ENCODE measurements around the gene PRELP. TPM values are rescaled to one million over a fixed set of nuclear protein-coding genes. Genes with fewer than 3 reads are reported as not detected.

The PRELP gene
- total and polyA plus RNA-seq, 4 donors = 0.09 to 5.8 (median 3.6) TPM

- TF ChIP-seq YY1 (IDR thresholded peaks at IDR 0.05) = no peak
Observed at GRCh38 chr1:203477748-203478147, 2.1 kb downstream of the PRELP start (continued).

DNA sequence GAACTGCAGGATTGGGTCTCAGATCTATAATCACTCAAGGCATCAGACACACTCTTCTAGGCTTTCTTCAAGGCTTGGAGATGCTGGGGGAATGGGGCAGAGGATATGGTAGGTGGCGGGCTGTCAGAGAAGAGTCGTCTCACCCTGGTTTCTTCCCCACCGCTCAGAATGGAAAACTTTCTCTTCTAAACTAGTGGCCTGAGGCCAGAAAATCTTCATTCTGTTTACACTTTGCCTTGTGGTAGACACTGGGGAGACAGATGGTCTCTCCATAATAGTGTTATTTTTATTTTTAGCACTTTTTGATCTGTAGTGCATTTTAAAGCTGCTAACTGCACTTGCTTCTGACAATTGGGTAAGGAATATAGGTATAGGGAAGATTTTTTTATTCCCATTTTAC lies 2.6 kb downstream of the PRELP start:
- H3K27me3 ChIP-seq (ENCODE audit: control insufficient read depth in 4 of 4, insufficient read depth in 4 of 4, low read length in 3 of 4) = peaks cover 0 to 6% (median 1%) of the 10 kb centered on the region in 4 donors
- H3K4me1 ChIP-seq (ENCODE audit: control insufficient read depth in 4 of 4, insufficient read depth in 4 of 4, low read length in 3 of 4) = no peaks in the 10 kb centered on the region
- no peak for TF ChIP-seq GABPA (IDR thresholded peaks at IDR 0.05 in 1 of 2, conservative IDR thresholded peaks at IDR 0.05 in 1 of 2)
- TF ChIP-seq, protein P1, sequence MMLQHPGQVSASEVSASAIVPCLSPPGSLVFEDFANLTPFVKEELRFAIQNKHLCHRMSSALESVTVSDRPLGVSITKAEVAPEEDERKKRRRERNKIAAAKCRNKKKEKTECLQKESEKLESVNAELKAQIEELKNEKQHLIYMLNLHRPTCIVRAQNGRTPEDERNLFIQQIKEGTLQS (IDR thresholded peaks at IDR 0.05) = no peak
- H3K4me3 ChIP-seq (ENCODE audit: low read depth in 1 of 3, low read length in 3 of 3) = no peak overlapping the region
- peak overlapping the region in 1 of 2 donors; percentile 47 for H3K27ac ChIP-seq (ENCODE audit: low read depth in 1 of 2, low read length in 2 of 2)
- WGBS = 81% methylated on average over 3 of the region's 3 CpGs
- no peaks in the 10 kb centered on the region for H3K36me3 ChIP-seq (ENCODE audit: control insufficient read depth in 4 of 4, insufficient read depth in 3 of 4, low read depth in 1 of 4, low read length in 3 of 4)
- no peaks in the 10 kb centered on the region for H3K9me3 ChIP-seq (ENCODE audit: control insufficient read depth in 4 of 4, low read length in 3 of 4)
- H3K9ac ChIP-seq (ENCODE audit: low read depth in 1 of 2, low read length in 2 of 2) = no peak overlapping the region
- no peak for DNase-seq (ENCODE audit: low spot score)

DNA sequence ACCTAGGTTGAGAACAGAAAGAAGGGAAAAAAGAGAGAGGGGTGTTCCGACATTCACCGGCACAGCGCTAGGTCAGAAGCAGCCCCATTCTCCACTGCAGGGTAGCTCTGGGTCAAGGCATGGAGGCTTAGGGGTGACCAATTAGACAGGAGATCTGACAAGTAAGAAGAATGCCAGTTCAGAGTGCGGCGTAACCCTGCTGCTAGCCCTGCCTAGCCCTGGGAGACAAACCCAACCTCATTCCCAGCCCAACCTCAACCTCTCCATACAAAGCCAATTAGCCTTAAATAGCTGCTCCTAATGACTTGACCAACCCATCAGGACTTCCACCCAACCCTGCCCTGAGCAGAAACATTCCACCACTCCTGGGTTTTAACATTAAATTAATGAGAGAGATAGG lies 3.4 kb downstream of the PRELP start:
- WGBS = 91% methylated on average over 5 of the region's 5 CpGs
- Histone ChIP-seq H3K9me3 (ENCODE audit: control insufficient read depth in 4 of 4, low read length in 3 of 4) (no peaks in the 10 kb centered on the region), H3K9ac (ENCODE audit: low read depth in 1 of 2, low read length in 2 of 2) (no peak overlapping the region), H3K4me1 (ENCODE audit: control insufficient read depth in 4 of 4, insufficient read depth in 4 of 4, low read length in 3 of 4) (no peaks in the 10 kb centered on the region), H3K36me3 (ENCODE audit: control insufficient read depth in 4 of 4, insufficient read depth in 3 of 4, low read depth in 1 of 4, low read length in 3 of 4) (no peaks in the 10 kb centered on the region), H3K27me3 (ENCODE audit: control insufficient read depth in 4 of 4, insufficient read depth in 4 of 4, low read length in 3 of 4) (peaks cover 0 to 6% (median 1%) of the 10 kb centered on the region in 4 donors), H3K4me3 (ENCODE audit: low read depth in 1 of 3, low read length in 3 of 3) (no peak overlapping the region), H3K27ac (ENCODE audit: low read depth in 1 of 2, low read length in 2 of 2) (peak overlapping the region in 1 of 2 donors; percentile 47)
- no peak for TF ChIP-seq FOXA2 (IDR thresholded peaks at IDR 0.05)
- TF ChIP-seq JUND (IDR thresholded peaks at IDR 0.05) = no peak
- TF ChIP-seq TAF1 (conservative IDR thresholded peaks at IDR 0.05) = no peak
- no peak for TF ChIP-seq SP1 (IDR thresholded peaks at IDR 0.05)
- no peak for TF ChIP-seq CTCF (IDR thresholded peaks at IDR 0.05; ENCODE audit: low read depth, low read length, missing input control)
- TF ChIP-seq RAD21 (IDR thresholded peaks at IDR 0.05) = no peak
- TF ChIP-seq, protein P1 (IDR thresholded peaks at IDR 0.05) = no peak
- TF ChIP-seq GABPA (IDR thresholded peaks at IDR 0.05 in 1 of 2, conservative IDR thresholded peaks at IDR 0.05 in 1 of 2) = no peak
- TF ChIP-seq REST (IDR thresholded peaks at IDR 0.05) = no peak
- no peak for TF ChIP-seq NR2F2 (IDR thresholded peaks at IDR 0.05)
- no peak for TF ChIP-seq RXRA (IDR thresholded peaks at IDR 0.05)
- TF ChIP-seq ZBTB33 (IDR thresholded peaks at IDR 0.05) = no peak
- TF ChIP-seq HNF4A (conservative IDR thresholded peaks at IDR 0.05) = no peak
- no peak for TF ChIP-seq YY1 (IDR thresholded peaks at IDR 0.05)
- TF ChIP-seq FOXA1 (IDR thresholded peaks at IDR 0.05) = no peak
- no peak for DNase-seq (ENCODE audit: low spot score)

Data from liver (tissue), 9 donors.